Suprapubic skin (tissue), 4 donors: ENCODE measurements around the gene ZNF320. TPM values are rescaled to one million over a fixed set of nuclear protein-coding genes. Genes with fewer than 3 reads are reported as not detected.
A peak's percentile ranks its signal among the peaks of the same experiment; 100 is the strongest.
"Not testable (repeated sequence)": the region's sequence is repeated elsewhere in the genome, so short reads cannot be mapped to it uniquely, and the experiment has no call there.

Experiments
- DNase-seq, 2 donors: peaks; one replicate each; pipeline ENCODE4 v3.0.0-alpha.2; 2019; ENCODE audit warnings: low spot score in 2 of 2
- H3K27ac ChIP-seq: fragments of 200-600 bp; sonication (generic); one replicate; pipeline ENCODE4 v1.5.1; 2019
- H3K27me3 ChIP-seq: fragments of 200-600 bp; sonication (generic); one replicate; pipeline ENCODE4 v1.5.1; 2019
- H3K36me3 ChIP-seq: fragments of 200-600 bp; sonication (generic); one replicate; pipeline ENCODE4 v1.5.1; 2019
- H3K4me1 ChIP-seq: fragments of 200-600 bp; sonication (generic); one replicate; pipeline ENCODE4 v1.5.1; 2019
- H3K4me3 ChIP-seq: fragments of 200-600 bp; sonication (generic); one replicate; pipeline ENCODE4 v1.5.1; 2019; ENCODE audit warnings: mild to moderate bottlenecking
- H3K9me3 ChIP-seq: fragments of 200-600 bp; sonication (generic); one replicate; pipeline ENCODE4 v1.5.1; 2019
- EP300 ChIP-seq: sonication (generic); formaldehyde crosslinking; IDR thresholded peaks from one replicate; pipeline ENCODE4 v1.6.1; 2017; ENCODE audit warnings: antibody characterized with exemption
- POLR2A ChIP-seq, 2 donors: fragments of 450-650 bp; IDR thresholded peaks; one replicate each; pipeline ENCODE4 v1.6.1; 2017; ENCODE audit warnings: antibody characterized with exemption in 2 of 2, mild to moderate bottlenecking in 2 of 2, moderate library complexity in 2 of 2
- POLR2AphosphoS5 ChIP-seq, 3 donors: sonication (generic); formaldehyde crosslinking; IDR thresholded peaks; one replicate each; pipeline ENCODE4 v1.6.1; 2017; ENCODE audit warnings: antibody characterized with exemption in 3 of 3
- WGBS: methylation state at CpG from one replicate; pipeline ENCODE4 v1.1.5; 2018; 5-methylcytosine and 5-hydroxymethylcytosine counted together
- total RNA-seq, 4 donors: library from RNA; depleted of rRNA; stranded (reverse); fragments of >200 nt; gene quantifications; one replicate each; pipeline ENCODE4 v1.1.0, GENCODE V29; 2016
- TF ChIP-seq, protein P1 (sequence below), 2 donors: fragments of 200-600 bp in 1 of 2; fragments of 450-650 bp in 1 of 2; sonication (generic) in 1 of 2; IDR thresholded peaks; one replicate each; pipeline ENCODE4 v1.5.1; 2016 to 2019; ENCODE audit warnings: antibody characterized with exemption in 2 of 2, mild to moderate bottlenecking in 1 of 2, moderate library complexity in 1 of 2

Gene ZNF320
- total RNA-seq, 4 donors from 2014 or later, result 5.3 to 29.3 (median 11.3) TPM

DNA sequence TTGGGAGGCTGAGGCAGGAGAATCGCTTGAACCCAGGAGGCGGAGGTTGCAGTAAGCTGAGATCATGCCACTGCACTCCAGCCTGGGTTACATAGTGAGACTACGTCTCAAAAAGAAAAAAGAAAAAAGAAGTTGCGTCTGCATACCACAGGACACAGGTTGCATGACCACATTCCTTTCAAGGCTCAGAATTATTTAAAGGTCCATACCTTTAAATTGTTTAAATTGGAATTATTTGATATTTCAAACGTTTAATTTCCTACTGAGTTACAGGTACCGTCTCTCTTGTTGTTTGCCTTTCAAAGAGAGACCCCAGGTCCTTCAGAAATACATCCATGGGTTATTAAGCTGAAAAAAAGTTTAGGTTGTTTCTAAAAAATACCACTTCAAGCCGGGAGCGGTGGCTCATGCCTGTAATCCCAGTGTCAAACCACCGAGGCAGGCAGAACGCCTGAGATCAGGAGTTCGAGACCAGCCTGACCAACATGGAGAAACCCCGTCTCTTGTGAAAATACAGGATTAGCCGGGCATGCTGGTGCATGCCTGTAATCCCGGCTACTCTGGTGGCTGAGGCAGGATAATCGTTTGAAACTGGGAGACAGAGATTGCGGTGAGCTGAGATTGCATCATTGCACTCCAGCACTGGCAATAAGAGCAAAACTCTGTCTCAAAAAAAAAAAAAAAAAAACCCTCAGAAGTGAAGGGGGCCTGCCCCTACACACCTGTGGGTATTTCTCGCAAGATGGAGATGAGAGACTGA is 46.6 kb upstream of the ZNF320 start:
- Histone ChIP-seq H3K27ac (no peak overlapping the region), H3K4me1 (peaks cover 18% of the 10 kb centered on the region), H3K27me3 (no peaks in the 10 kb centered on the region), H3K36me3 (no peaks in the 10 kb centered on the region), H3K4me3 (no peak overlapping the region), H3K9me3 (peaks cover 22% of the 10 kb centered on the region)
- TF ChIP-seq, protein P1, sequence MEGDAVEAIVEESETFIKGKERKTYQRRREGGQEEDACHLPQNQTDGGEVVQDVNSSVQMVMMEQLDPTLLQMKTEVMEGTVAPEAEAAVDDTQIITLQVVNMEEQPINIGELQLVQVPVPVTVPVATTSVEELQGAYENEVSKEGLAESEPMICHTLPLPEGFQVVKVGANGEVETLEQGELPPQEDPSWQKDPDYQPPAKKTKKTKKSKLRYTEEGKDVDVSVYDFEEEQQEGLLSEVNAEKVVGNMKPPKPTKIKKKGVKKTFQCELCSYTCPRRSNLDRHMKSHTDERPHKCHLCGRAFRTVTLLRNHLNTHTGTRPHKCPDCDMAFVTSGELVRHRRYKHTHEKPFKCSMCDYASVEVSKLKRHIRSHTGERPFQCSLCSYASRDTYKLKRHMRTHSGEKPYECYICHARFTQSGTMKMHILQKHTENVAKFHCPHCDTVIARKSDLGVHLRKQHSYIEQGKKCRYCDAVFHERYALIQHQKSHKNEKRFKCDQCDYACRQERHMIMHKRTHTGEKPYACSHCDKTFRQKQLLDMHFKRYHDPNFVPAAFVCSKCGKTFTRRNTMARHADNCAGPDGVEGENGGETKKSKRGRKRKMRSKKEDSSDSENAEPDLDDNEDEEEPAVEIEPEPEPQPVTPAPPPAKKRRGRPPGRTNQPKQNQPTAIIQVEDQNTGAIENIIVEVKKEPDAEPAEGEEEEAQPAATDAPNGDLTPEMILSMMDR (IDR thresholded peaks at IDR 0.05), result no peak
- TF ChIP-seq POLR2AphosphoS5 (IDR thresholded peaks at IDR 0.05) (no peak), POLR2A (IDR thresholded peaks at IDR 0.05) (no peak), EP300 (no peak)
- 51% methylated on average over 17 of the region's 17 CpGs for WGBS
- DNase-seq, result peak in 1 of 2 donors; percentile 38

DNA sequence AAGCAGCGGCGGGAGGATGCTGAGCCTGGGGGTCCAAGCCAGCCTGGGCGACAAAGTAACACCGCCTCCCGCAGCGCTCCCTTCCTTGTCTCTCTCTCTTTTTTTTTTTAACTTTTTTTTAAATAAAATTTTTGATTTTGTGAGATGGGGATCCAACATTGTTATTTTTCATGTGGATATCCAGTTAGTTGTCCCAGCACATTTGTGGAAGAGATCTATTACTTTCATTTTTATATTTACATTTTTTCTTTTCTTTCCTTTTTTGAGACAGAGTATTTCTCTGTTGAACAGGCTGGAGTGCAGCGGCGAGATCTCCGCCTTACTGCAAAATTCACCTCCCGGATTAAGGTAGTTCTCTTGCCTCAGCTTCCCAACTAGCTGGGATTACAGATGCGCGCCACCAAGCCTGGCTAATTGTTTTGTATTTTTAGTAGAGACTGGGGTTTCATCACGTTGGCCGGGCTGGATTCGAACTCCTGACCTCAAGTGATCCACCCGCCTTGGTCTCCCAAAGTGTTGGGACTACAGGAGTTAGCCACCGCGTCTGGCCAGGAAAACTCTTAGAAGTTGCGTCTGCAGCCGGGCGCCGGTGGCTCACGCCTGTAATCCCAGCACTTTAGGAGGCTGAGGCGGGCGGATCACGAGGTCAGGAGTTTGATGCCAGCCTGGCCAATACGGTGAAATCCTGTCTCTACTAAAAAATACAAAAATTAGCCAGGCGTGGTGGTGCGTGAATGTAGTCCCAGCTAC is 45.9 kb upstream of the ZNF320 start:
- peaks cover 24% of the 10 kb centered on the region for H3K4me1 ChIP-seq
- DNase-seq, result peak in 1 of 2 donors; percentile 59
- TF ChIP-seq POLR2AphosphoS5 (IDR thresholded peaks at IDR 0.05), result no peak
- H3K27ac ChIP-seq, result peak overlapping the region; percentile 92
- peak overlapping the region; percentile 90 for H3K4me3 ChIP-seq
- peaks cover 14% of the 10 kb centered on the region for H3K9me3 ChIP-seq
- H3K27me3 ChIP-seq, result no peaks in the 10 kb centered on the region
- WGBS, result 62% methylated on average over 29 of the region's 29 CpGs
- no peaks in the 10 kb centered on the region for H3K36me3 ChIP-seq

DNA sequence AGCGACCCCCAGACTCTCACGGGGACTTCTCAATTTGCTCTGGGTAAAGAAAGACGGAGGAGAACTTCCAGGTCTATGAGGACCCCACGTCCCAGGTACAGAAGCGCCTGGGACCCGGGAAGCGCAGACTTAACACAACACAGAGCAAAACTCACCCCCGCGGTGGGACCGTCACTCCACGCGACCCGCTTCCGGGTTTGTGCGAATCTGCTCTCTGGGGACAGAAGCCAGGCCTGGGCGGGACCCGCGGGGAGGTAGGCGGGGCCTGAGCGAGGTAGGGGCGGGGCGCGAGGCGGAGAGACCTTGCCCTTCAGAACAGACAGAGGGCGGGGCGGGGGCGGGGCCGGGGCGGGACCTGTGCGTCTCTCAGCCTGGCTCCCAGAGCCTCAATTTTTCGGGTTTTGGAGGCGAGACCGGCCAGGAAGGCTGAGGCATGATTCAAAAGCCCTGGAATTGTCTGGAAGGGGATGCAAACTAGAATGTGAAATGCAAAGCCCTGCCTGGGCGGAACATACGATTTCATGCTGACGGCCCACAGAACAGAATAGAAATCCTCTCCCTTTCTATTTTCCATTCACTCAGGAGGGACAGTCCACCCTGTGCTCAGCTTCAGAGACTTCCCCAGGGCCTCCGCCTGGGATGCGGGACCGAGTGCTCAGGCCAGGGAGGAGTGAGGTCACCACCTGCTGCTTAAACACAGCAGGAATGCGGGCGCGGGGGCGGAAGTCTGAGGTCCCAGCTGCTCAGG is 45.1 kb upstream of the ZNF320 start:
- TF ChIP-seq POLR2AphosphoS5 (IDR thresholded peaks at IDR 0.05) (peak in 2 of 3 donors; percentile 14 to 32), POLR2A (IDR thresholded peaks at IDR 0.05) (peak in 1 of 2 donors; percentile 51), EP300 (no peak)
- TF ChIP-seq, protein P1 (IDR thresholded peaks at IDR 0.05), result no peak
- Histone ChIP-seq H3K9me3 (peaks cover 12% of the 10 kb centered on the region), H3K27ac (peak overlapping the region; percentile 92), H3K27me3 (no peaks in the 10 kb centered on the region), H3K4me3 (peak overlapping the region; percentile 90), H3K4me1 (peaks cover 25% of the 10 kb centered on the region), H3K36me3 (no peaks in the 10 kb centered on the region)
- DNase-seq, result peak; percentile 97
- WGBS, result under 1% methylated on average over 38 of the region's 43 CpGs

GRCh38 chr19:52941941-52942385 is 44.5 kb upstream of the ZNF320 start:
- Histone ChIP-seq H3K36me3 (peaks cover 3% of the 10 kb centered on the region), H3K9me3 (peaks cover 6% of the 10 kb centered on the region), H3K4me3 (peak overlapping the region; percentile 90), H3K4me1 (peaks cover 25% of the 10 kb centered on the region), H3K27ac (peak overlapping the region; percentile 92), H3K27me3 (no peaks in the 10 kb centered on the region)
- under 1% methylated on average over 26 of the region's 26 CpGs for WGBS
- DNase-seq, result peak; percentile 74 to 77
- TF ChIP-seq, protein P1 (IDR thresholded peaks at IDR 0.05), result no peak
- TF ChIP-seq EP300, result no peak

- H3K4me1 ChIP-seq, result peaks cover 25% of the 10 kb centered on the region
- not testable (repeated sequence) for H3K9me3 ChIP-seq, H3K36me3 ChIP-seq, H3K27ac ChIP-seq, DNase-seq, H3K27me3 ChIP-seq
- WGBS, result 33% methylated on average over 2 of the region's 2 CpGs
- peak overlapping the region; percentile 90 for H3K4me3 ChIP-seq
These were observed 44.1 kb upstream of the ZNF320 start for GRCh38 chr19:52941523-52941922.

GRCh38 chr19:52940905-52941304 is 43.5 kb upstream of the ZNF320 start:
- not testable (repeated sequence) for H3K36me3 ChIP-seq, H3K9me3 ChIP-seq, H3K27me3 ChIP-seq, H3K27ac ChIP-seq, H3K4me3 ChIP-seq, DNase-seq
- peaks cover 25% of the 10 kb centered on the region for H3K4me1 ChIP-seq
- 74% methylated on average over 5 of the region's 5 CpGs for WGBS
